K562 treated with DMSO at 1 percent for 48 hours (cell line): Measurements from ENCODE around the gene MEF2B. TPM values are rescaled to one million over a fixed set of nuclear protein-coding genes. Genes with fewer than 3 reads are reported as not detected.

Experiments used
- total RNA-seq: library from RNA; unstranded; fragments of 300-600 nt; gene quantifications from 2 replicates; pipeline ENCODE4 v1.2.3, GENCODE V29; 2022; ENCODE audit warnings: low replicate concordance; ENCODE audit errors: extremely low read depth

MEF2B gene
- not detected in 2 replicates for total RNA-seq

GRCh38 chr19:19170053-19170872 lies at the start of gene MEF2B:
TSS of gene MEF2B (minus strand) at chr19:19170263. CDS start at chr19:19150735, 19,528 bp downstream.

GRCh38 chr19:19211499-19212420 lies 41.7 kb upstream of the MEF2B start, which contains the start of gene NCAN:
TSS of gene NCAN (plus strand) at chr19:19211958. CDS start at chr19:19216954, 4,996 bp downstream.

GRCh38 chr19:19203012-19203856 lies 33.2 kb upstream of the MEF2B start, which contains the start of gene NR2C2AP:
TSS of gene NR2C2AP (minus strand) at chr19:19203414. CDS start at chr19:19203060, 354 bp downstream.

GRCh38 chr19:19192078-19192882 lies 22.2 kb upstream of the MEF2B start, which contains the start of the genes BORCS8 and RFXANK:
TSS of gene BORCS8 (minus strand) at chr19:19192152. CDS start at chr19:19192117, 35 bp downstream.
TSS of gene RFXANK (plus strand) at chr19:19192258. CDS start at chr19:19193947, 1,689 bp downstream.

GRCh38 chr19:19138109-19138981 lies 31.7 kb downstream of the MEF2B start, which contains the start of gene TMEM161A:
TSS of gene TMEM161A (minus strand) at chr19:19138478. CDS start at chr19:19138428, 50 bp downstream.

Other genes with a start within 250 kb of the MEF2B start
- not detected in 2 replicates for gene HOMER3, start 229.0 kb downstream of the MEF2B start, total RNA-seq
- gene SUGP2, start 136.7 kb downstream of the MEF2B start, total RNA-seq: not detected in 2 replicates
- gene ARMC6, start 136.7 kb downstream of the MEF2B start, total RNA-seq: not detected in 2 replicates
- not detected in 2 replicates for gene SLC25A42, start 106.3 kb downstream of the MEF2B start, total RNA-seq
- not detected in 2 replicates for gene TMEM161A, start 31.8 kb downstream of the MEF2B start, total RNA-seq
- gene BORCS8, start 21.9 kb upstream of the MEF2B start, total RNA-seq: not detected in 2 replicates
- gene RFXANK, start 22.0 kb upstream of the MEF2B start, total RNA-seq: not detected in 2 replicates
- not detected in 2 replicates for gene NR2C2AP, start 33.2 kb upstream of the MEF2B start, total RNA-seq
- gene NCAN, start 41.7 kb upstream of the MEF2B start, total RNA-seq: not detected in 2 replicates
- not detected in 2 replicates for gene TM6SF2, start 103.0 kb upstream of the MEF2B start, total RNA-seq
- gene SUGP1, start 150.2 kb upstream of the MEF2B start, total RNA-seq: not detected in 2 replicates
- not detected in 2 replicates for gene MAU2, start 150.6 kb upstream of the MEF2B start, total RNA-seq
- not detected in 2 replicates for gene GATAD2A, start 235.4 kb upstream of the MEF2B start, total RNA-seq